Measurements from ENCODE around the gene MDN1. TPM values are rescaled to one million over a fixed set of nuclear protein-coding genes. Genes with fewer than 3 reads are reported as not detected.

The MDN1 gene
- total RNA-seq, 1 experiment from 2014 or later, result 117 TPM

DNA sequence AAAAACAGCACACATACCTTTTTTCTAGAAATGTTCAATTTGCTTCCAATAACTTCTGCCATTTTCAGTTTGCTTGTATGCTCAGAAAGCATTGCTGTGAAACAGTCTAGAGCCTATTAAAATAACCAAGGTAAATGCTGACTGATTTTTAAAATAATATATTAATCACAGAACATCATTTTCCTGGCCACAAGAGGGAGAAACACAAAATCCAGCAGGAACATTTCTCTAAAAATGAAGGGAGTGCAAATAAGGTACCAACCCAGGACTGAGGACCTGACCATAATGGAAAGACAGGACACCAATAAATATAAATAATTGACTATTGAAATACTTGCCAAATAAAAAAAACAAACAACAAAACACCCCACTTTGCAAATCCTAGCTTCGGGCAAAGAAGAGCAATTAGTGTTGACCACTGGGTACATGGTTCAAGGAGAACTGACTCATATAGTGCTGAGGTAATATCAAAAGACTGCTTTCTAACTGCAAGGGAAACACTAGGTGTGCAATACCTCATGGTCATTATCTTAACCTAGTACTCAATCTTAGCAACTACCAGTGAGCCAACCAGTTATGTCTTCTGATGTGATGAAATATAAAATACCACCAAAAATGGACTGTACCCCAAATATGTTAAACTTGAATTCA lies 42.9 kb downstream of the MDN1 start:
- Histone ChIP-seq H3K9ac (ENCODE audit: extremely low read depth, insufficient read length, low read length) (no peak overlapping the region), H2BK12ac (ENCODE audit: insufficient read length, low read depth, low read length) (no peak overlapping the region), H3T11ph (ENCODE audit: low read length) (no peak overlapping the region), H2BK5ac (ENCODE audit: insufficient read length, low read length) (no peak overlapping the region), H3K4me2 (ENCODE audit: insufficient read depth, insufficient read length, low read length) (no peak overlapping the region), H2BK15ac (ENCODE audit: low read depth, low read length) (no peak overlapping the region), H3K4ac (ENCODE audit: low read depth, low read length) (no peak overlapping the region), H3K23me2 (ENCODE audit: insufficient read length, low read depth, low read length, poor library complexity, severe bottlenecking) (no peaks in the 10 kb centered on the region), H2BK120ac (ENCODE audit: low read depth, low read length, poor library complexity, severe bottlenecking) (no peak overlapping the region), H4K8ac (replicated peaks; ENCODE audit: insufficient read length, low read depth, low read length) (no peak overlapping the region), H3K9me3 (ENCODE audit: control insufficient read depth, low read depth, low read length) (no peaks in the 10 kb centered on the region), H3K27me3 (ENCODE audit: insufficient read depth, low read length) (no peaks in the 10 kb centered on the region; the same call in 1 of the 2 replicates), H4K20me1 (ENCODE audit: control insufficient read depth, insufficient read depth, insufficient read length) (no peaks in the 10 kb centered on the region), H3K79me1 (ENCODE audit: insufficient read depth, low read depth, low read length, poor library complexity, severe bottlenecking) (no peaks in the 10 kb centered on the region), H3K23ac (ENCODE audit: insufficient read length, low read depth, low read length) (no peak overlapping the region), H4K5ac (ENCODE audit: insufficient read length, low read depth, low read length) (no peak overlapping the region), H3K18ac (ENCODE audit: insufficient read length, low read depth, low read length) (no peak overlapping the region), H3K27ac (ENCODE audit: insufficient read length, low read depth, low read length) (no peak overlapping the region), H2BK20ac (ENCODE audit: low read depth, low read length, poor library complexity, severe bottlenecking) (no peak overlapping the region), H3K56ac (ENCODE audit: insufficient read length, low read depth, low read length) (no peak overlapping the region), H3K4me1 (ENCODE audit: insufficient read depth, low read length) (no peaks in the 10 kb centered on the region), H2AK5ac (ENCODE audit: insufficient read length, low read length) (no peak overlapping the region), H3K14ac (ENCODE audit: insufficient read depth, low read length) (no peak overlapping the region), H4K91ac (ENCODE audit: insufficient read length, low read depth, low read length) (no peak overlapping the region), H3K79me2 (ENCODE audit: insufficient read depth, low read length) (no peaks in the 10 kb centered on the region), H2AFZ (ENCODE audit: low read length) (no peak overlapping the region)
- no peak overlapping the region for H3K4me3 Mint-ChIP-seq
- H3K4me1 Mint-ChIP-seq, result peaks cover 3 to 4% of the 10 kb centered on the region in 2 experiments; a peak in 3 of 4 replicates
- H3K27ac Mint-ChIP-seq, result no peak overlapping the region
- peaks cover 68 to 94% (median 85%) of the 10 kb centered on the region in 3 experiments for H3K36me3 Mint-ChIP-seq (ENCODE audit: insufficient read depth in 1 of 3, low read depth in 3 of 3)
- no CpG with 5 or more reads among the region's 1 CpG for WGBS (ENCODE audit: extremely low coverage, insufficient read length, low lambda C conversion rate)
- H3K27me3 Mint-ChIP-seq (ENCODE audit: low read depth), result no peaks in the 10 kb centered on the region; the same call in 1 of the 2 replicates
- no peaks in the 10 kb centered on the region for H3K9me3 Mint-ChIP-seq
- TF ChIP-seq, protein P1, sequence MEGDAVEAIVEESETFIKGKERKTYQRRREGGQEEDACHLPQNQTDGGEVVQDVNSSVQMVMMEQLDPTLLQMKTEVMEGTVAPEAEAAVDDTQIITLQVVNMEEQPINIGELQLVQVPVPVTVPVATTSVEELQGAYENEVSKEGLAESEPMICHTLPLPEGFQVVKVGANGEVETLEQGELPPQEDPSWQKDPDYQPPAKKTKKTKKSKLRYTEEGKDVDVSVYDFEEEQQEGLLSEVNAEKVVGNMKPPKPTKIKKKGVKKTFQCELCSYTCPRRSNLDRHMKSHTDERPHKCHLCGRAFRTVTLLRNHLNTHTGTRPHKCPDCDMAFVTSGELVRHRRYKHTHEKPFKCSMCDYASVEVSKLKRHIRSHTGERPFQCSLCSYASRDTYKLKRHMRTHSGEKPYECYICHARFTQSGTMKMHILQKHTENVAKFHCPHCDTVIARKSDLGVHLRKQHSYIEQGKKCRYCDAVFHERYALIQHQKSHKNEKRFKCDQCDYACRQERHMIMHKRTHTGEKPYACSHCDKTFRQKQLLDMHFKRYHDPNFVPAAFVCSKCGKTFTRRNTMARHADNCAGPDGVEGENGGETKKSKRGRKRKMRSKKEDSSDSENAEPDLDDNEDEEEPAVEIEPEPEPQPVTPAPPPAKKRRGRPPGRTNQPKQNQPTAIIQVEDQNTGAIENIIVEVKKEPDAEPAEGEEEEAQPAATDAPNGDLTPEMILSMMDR (conservative IDR thresholded peaks at IDR 0.05), result no peak; the same call in 2 of the 3 replicates
- DNase-seq, result no peak
